ENCODE data around the gene NFIX.

The NFIX gene

DNA sequence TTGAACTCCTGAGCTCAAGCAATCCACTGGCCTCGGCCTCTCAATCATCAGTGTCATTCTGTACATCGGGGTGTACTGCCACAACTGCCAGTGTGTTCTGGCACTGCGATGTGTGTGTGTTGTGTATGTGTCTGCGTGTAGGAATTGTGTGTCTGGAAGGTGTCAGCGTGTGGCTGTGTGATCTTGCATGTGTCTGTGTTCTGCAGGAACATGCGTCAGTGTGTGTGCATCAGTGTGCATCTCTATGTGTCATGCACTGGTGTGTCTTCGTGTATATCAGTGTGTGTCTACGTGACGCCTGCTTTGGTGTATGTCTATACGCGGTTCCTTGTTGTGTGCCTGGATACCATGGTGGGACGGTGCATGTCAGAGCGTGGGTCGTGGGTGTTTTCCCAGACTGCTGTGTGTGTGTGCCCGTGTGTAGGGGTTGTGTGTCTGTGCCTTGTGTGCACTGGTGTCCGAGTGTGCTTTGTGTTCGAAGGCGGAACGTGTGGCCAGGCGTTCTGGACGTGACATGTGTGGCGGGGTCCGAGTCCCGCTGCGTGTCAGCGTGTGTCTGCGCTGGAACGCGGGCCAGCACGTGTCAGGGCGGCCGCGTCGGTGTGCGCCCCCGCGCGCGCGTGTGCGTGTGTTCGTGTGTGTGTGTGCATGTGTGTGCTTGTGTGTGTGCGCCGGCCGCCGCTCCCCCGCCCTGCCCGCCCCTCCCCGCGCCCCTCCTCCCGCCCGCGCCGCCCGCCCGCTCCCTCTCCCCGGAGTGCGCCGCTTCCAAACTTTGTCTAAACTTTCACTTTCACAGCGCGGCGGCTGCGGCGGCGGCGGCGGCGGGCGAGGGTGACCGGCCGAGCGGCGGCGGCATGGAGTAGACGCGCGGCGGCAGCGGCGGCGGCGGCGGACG is at the start of gene NFIX:
TSS of gene NFIX (plus strand) at position 775 of the 895 bp plus-strand sequence. CDS start 363 bp downstream, outside the sequence.
- H2AFZ ChIP-seq (ENCODE audit: low read depth): no peak within 1 kb of the TSS
- H3K4me3 ChIP-seq (IDR thresholded peaks at IDR 0.05; ENCODE audit: insufficient read depth, low read depth, low read length): no peak within 1 kb of the TSS

DNA sequence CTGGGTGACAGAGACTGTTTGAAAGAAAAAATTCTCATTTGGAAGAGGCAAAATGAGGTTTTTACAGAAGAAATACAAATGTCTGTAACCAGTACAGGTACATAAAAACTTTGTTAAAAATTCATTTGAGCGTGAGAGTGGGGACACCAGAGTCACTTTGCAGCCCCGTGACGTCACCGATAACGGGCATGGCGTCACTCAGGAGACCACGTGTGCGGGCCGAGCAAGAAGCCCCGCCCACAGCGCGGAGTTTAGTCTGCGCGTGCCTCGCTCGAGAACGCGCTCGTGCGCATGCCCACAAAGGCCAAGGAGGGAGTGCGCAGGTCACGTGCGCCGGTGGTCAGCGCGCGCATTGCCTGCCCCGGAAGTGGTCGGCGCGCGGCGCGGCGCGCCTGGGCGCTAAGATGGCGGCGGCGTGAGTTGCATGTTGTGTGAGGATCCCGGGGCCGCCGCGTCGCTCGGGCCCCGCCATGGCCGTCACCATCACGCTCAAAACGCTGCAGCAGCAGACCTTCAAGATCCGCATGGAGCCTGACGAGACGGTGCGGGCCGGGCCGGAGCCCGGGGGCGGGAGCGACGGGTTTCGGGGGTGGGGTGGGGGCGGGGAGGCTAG is 49.7 kb upstream of the NFIX start, which contains the start of gene RAD23A:
TSS of gene RAD23A (plus strand) at position 384 of the 613 bp plus-strand sequence. CDS start at position 471, 87 bp downstream.
- Histone ChIP-seq H2AFZ (ENCODE audit: low read depth) (no peak within 1 kb of the TSS), H3K27ac (peak within 1 kb of the TSS; percentile 84), H3K79me2 (ENCODE audit: insufficient read depth, low read depth) (peaks cover 37% of the 10 kb centered on the region), H3K4me3 (IDR thresholded peaks at IDR 0.05; ENCODE audit: insufficient read depth, low read depth, low read length) (no peak within 1 kb of the TSS), H3K36me3 (ENCODE audit: insufficient read depth) (peaks cover 25% of the 10 kb centered on the region), H3K4me2 (peak within 1 kb of the TSS; percentile 93), H3K9ac (peak within 1 kb of the TSS; percentile 87), H4K20me1 (ENCODE audit: insufficient read depth) (no peaks in the 10 kb centered on the region), H3K27me3 (ENCODE audit: insufficient read depth, low read depth) (no peaks in the 10 kb centered on the region), H3K4me1 (ENCODE audit: low read depth, poor library complexity, severe bottlenecking) (peaks cover 54% of the 10 kb centered on the region)
- TF ChIP-seq, protein P1, sequence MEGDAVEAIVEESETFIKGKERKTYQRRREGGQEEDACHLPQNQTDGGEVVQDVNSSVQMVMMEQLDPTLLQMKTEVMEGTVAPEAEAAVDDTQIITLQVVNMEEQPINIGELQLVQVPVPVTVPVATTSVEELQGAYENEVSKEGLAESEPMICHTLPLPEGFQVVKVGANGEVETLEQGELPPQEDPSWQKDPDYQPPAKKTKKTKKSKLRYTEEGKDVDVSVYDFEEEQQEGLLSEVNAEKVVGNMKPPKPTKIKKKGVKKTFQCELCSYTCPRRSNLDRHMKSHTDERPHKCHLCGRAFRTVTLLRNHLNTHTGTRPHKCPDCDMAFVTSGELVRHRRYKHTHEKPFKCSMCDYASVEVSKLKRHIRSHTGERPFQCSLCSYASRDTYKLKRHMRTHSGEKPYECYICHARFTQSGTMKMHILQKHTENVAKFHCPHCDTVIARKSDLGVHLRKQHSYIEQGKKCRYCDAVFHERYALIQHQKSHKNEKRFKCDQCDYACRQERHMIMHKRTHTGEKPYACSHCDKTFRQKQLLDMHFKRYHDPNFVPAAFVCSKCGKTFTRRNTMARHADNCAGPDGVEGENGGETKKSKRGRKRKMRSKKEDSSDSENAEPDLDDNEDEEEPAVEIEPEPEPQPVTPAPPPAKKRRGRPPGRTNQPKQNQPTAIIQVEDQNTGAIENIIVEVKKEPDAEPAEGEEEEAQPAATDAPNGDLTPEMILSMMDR (conservative IDR thresholded peaks at IDR 0.05; ENCODE audit: low read depth, low read length): no peak

More for the DNA sequence above, at the start of gene NFIX:
- no peaks in the 10 kb centered on the region for H4K20me1 ChIP-seq (ENCODE audit: insufficient read depth)
- no peak within 1 kb of the TSS for H3K9ac ChIP-seq
- H3K27me3 ChIP-seq (ENCODE audit: insufficient read depth, low read depth): peaks cover 50% of the 10 kb centered on the region
- no peak within 1 kb of the TSS for H3K27ac ChIP-seq
- H3K36me3 ChIP-seq (ENCODE audit: insufficient read depth): no peaks in the 10 kb centered on the region
- no peaks in the 10 kb centered on the region for H3K4me1 ChIP-seq (ENCODE audit: low read depth, poor library complexity, severe bottlenecking)
- TF ChIP-seq, protein P1 (conservative IDR thresholded peaks at IDR 0.05; ENCODE audit: low read depth, low read length): no peak
- H3K4me2 ChIP-seq: no peak within 1 kb of the TSS
- no peaks in the 10 kb centered on the region for H3K79me2 ChIP-seq (ENCODE audit: insufficient read depth, low read depth)

DNA sequence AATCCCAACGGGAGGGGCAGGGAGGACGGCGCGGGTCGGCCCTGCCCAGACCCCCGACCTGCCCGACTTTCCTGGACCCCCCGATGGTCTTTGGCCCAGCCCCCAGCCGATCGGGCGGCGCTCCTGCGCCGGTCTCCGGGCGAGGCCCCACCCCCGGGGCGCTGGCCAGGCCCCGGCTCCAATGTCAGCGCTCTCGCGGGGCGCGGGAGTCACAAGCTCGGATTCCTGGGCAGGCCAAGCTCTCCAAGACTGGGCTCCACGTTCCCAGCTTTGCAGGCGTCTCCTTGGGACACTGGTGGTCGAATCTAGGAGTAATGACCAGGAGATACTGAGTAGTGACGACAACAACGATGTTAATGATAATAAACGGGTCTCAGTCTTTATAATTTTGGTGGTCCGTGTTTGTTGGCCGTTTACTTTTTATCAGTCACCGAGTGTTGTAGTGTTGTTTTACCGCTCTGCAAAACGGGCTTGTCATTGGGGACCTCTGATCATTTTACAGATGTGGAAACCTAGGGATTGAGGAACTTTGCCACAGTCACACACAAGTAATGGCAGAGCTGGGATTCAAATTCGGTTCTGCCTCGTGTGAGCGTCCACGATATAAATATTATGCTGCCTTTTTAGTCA is 49.1 kb upstream of the NFIX start:
- peak overlapping the region; percentile 87 for H3K9ac ChIP-seq
- peaks cover 31% of the 10 kb centered on the region for H3K79me2 ChIP-seq (ENCODE audit: insufficient read depth, low read depth)
- H3K36me3 ChIP-seq (ENCODE audit: insufficient read depth): peaks cover 19% of the 10 kb centered on the region
- H4K20me1 ChIP-seq (ENCODE audit: insufficient read depth): no peaks in the 10 kb centered on the region
- H2AFZ ChIP-seq (ENCODE audit: low read depth): no peak overlapping the region
- H3K4me1 ChIP-seq (ENCODE audit: low read depth, poor library complexity, severe bottlenecking): peaks cover 48% of the 10 kb centered on the region
- no peak overlapping the region for H3K4me3 ChIP-seq (IDR thresholded peaks at IDR 0.05; ENCODE audit: insufficient read depth, low read depth, low read length)
- H3K27me3 ChIP-seq (ENCODE audit: insufficient read depth, low read depth): no peaks in the 10 kb centered on the region
- H3K4me2 ChIP-seq: peak overlapping the region; percentile 93
- H3K27ac ChIP-seq: peak overlapping the region; percentile 84
- TF ChIP-seq, protein P1 (conservative IDR thresholded peaks at IDR 0.05; ENCODE audit: low read depth, low read length): no peak

DNA sequence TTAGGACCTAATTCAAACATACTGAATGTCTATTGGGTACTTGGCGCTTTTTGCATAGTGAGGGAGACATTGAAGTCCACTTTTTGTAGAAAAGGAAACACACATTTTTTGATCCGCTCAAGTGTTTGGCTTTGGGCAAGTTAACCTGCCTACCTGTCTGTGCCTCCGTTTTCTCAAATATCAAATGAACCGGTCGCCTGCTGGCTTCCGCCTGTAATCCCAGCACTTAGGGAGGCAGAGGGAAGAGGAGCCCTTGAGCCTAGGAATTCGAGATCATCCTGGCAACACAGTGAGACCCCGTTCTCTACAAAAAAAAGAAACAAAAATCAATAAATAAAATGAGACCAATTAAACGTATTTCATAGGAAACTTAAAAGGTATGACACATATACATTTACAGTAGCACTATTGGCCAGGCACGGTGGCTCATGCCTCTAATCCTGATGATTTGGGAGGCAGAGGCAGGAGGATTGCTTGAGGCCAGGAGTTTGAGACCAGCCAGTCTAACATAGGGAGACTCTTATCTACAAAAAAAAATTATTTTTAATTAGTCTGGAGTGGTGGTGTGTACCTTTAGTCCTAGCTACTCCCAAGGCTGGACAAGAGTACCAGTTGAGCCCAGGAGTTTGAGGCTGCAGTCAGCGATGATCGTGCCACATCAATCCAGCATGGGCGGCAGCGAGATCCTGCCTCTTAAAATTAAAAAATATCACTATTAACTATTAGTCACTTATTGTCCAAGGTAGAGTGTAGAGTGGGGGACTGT is 48.4 kb upstream of the NFIX start:
- peaks cover 41% of the 10 kb centered on the region for H3K4me1 ChIP-seq (ENCODE audit: low read depth, poor library complexity, severe bottlenecking)
- peak overlapping the region; percentile 84; the same call in 1 of the 2 replicates for H3K27ac ChIP-seq
- H2AFZ ChIP-seq (ENCODE audit: low read depth): no peak overlapping the region
- no peaks in the 10 kb centered on the region for H4K20me1 ChIP-seq (ENCODE audit: insufficient read depth)
- H3K4me3 ChIP-seq (IDR thresholded peaks at IDR 0.05; ENCODE audit: insufficient read depth, low read depth, low read length): no peak overlapping the region
- TF ChIP-seq, protein P1 (conservative IDR thresholded peaks at IDR 0.05; ENCODE audit: low read depth, low read length): no peak
- H3K79me2 ChIP-seq (ENCODE audit: insufficient read depth, low read depth): peaks cover 24% of the 10 kb centered on the region
- peak overlapping the region; percentile 87 for H3K9ac ChIP-seq
- peaks cover 13% of the 10 kb centered on the region for H3K36me3 ChIP-seq (ENCODE audit: insufficient read depth)
- no peaks in the 10 kb centered on the region for H3K27me3 ChIP-seq (ENCODE audit: insufficient read depth, low read depth)
- peak overlapping the region; percentile 93 for H3K4me2 ChIP-seq
